Transverse colon (tissue), 4 donors: ENCODE data around the gene CMTR1. TPM values are rescaled to one million over a fixed set of nuclear protein-coding genes. Genes with fewer than 3 reads are reported as not detected.

ENCODE experiments used
- DNase-seq: peaks from one replicate; pipeline ENCODE4 v3.0.0-alpha.2; 2019
- H3K27ac ChIP-seq, 4 donors: fragments of 200-600 bp; sonication (generic); 2 replicates each; pipeline ENCODE4 v1.5.1; 2016 to 2018; ENCODE audit warnings: inconsistent platforms in 4 of 4
- H3K27me3 ChIP-seq: fragments of 200-600 bp; sonication (generic); 2 replicates; pipeline ENCODE4 v1.5.1; 2017; ENCODE audit warnings: inconsistent platforms
- H3K36me3 ChIP-seq, 4 donors: fragments of 200-600 bp; sonication (generic); 2 replicates each; pipeline ENCODE4 v1.5.1; 2017 to 2019; ENCODE audit warnings: inconsistent platforms in 4 of 4
- H3K4me1 ChIP-seq, 4 donors: fragments of 200-600 bp; sonication (generic); 2 replicates each; pipeline ENCODE4 v1.5.1; 2017 to 2020; ENCODE audit warnings: inconsistent platforms in 4 of 4
- H3K4me3 ChIP-seq, 4 donors: fragments of 200-600 bp; sonication (generic); 1 replicate in 1 of 4; 2 replicates in 3 of 4; pipeline versions ENCODE4 v1.5.1 to v1.6.1; 2017 to 2019; ENCODE audit warnings: inconsistent platforms in 4 of 4
- H3K9me3 ChIP-seq, 2 donors: fragments of 200-600 bp; sonication (generic); 2 replicates each; pipeline ENCODE4 v1.5.1; 2017 to 2019; ENCODE audit warnings: inconsistent platforms in 2 of 2
- CTCF ChIP-seq, 5 experiments: fragments of 200-600 bp in 3 of 5; fragments of 450-650 bp in 2 of 5; sonication (generic) in 3 of 5; IDR thresholded peaks; 1 replicate in 2 of 5; 2 replicates in 3 of 5; pipeline ENCODE4 v1.5.1; 2016 to 2017; ENCODE audit warnings: antibody characterized with exemption in 5 of 5, inconsistent platforms in 3 of 5, mild to moderate bottlenecking in 2 of 5, moderate library complexity in 1 of 5
- EP300 ChIP-seq: sonication (generic); formaldehyde crosslinking; IDR thresholded peaks from one replicate; pipeline ENCODE4 v1.6.1; 2017; ENCODE audit warnings: antibody characterized with exemption, low read depth
- POLR2A ChIP-seq: fragments of 450-650 bp; IDR thresholded peaks from one replicate; pipeline ENCODE4 v1.6.1; 2016; ENCODE audit warnings: antibody characterized with exemption, mild to moderate bottlenecking, moderate library complexity
- POLR2AphosphoS5 ChIP-seq, 3 donors: sonication (generic); formaldehyde crosslinking; IDR thresholded peaks; one replicate each; pipeline ENCODE4 v1.6.1; 2016; ENCODE audit warnings: antibody characterized with exemption in 3 of 3
- WGBS, 2 donors: methylation state at CpG; one replicate each; pipeline ENCODE4 v1.1.5; 2018; ENCODE audit warnings: low coverage in 1 of 2; 5-methylcytosine and 5-hydroxymethylcytosine counted together
- in situ Hi-C, 4 donors: fragments of 200-750 bp; cut with MboI; loops; one replicate each; pipeline versions ENCODE4 v1.15.0 to v1.15.1; 2017; ENCODE audit warnings: low sequenced_read_pairs in 3 of 4, low pct_ligation_motif_present in 1 of 4, low pct_unique_long_range_greater_than_20kb in 1 of 4
- intact Hi-C: fragments of 100-400 bp; cut with DNase I; formaldehyde crosslinking; loops from one replicate; pipeline ENCODE4 v1.15.1; 2023; ENCODE audit warnings: low total_unique reads
- total RNA-seq, 4 donors: library from RNA; depleted of rRNA; stranded (reverse); fragments of >200 nt; gene quantifications; one replicate each; pipeline ENCODE4 v1.1.0, GENCODE V29; 2016

Gene CMTR1
- total RNA-seq, 4 donors from 2014 or later, result 16.5 to 40.6 (median 24.9) TPM

GRCh38 chr6:37501632-37502491, 68.8 kb downstream of the CMTR1 start:
- Histone ChIP-seq H3K4me3 (no peak overlapping the region), H3K36me3 (no peaks in the 10 kb centered on the region), H3K4me1 (peaks cover 0 to 7% (median 0%) of the 10 kb centered on the region in 4 donors), H3K9me3 (no peaks in the 10 kb centered on the region), H3K27me3 (no peaks in the 10 kb centered on the region), H3K27ac (peak overlapping the region; percentile 16 to 58 (median 47))
- in situ Hi-C loops (no loop called here), intact Hi-C loops (no loop called here)
- DNase-seq, result no peak
- WGBS, 2 donors, result 48 to 60% methylated on average over 3 to 10 of the region's 10 CpGs
- TF ChIP-seq POLR2A (no peak), POLR2AphosphoS5 (IDR thresholded peaks at IDR 0.05) (no peak)

DNA sequence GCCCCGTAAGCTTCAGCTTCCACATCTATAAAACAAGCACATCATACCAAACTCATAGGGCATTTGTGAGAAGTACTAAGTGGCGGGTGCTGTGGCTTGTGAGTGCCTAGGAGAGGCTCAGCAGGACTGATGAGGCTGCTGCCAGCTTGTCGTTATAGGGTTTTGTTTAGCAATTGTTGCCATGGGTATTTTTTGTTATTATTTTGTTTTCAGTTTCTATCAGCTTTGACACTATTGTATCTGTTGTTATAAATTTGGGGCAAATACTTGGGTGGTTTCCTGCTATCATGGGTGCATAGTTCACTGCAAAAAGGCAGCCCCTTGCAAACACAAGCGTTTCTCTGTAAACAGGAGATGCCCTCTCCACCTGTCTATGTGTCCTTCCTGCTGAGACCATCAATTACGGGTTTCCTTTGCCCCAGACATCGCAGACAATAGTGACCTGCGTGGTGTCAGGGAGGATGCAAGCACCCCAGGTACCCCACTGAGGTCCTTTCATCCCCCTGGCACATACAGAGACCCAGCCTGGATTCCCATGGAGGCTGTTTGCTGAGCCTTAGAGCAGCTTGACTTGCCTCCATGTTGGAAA, 69.8 kb downstream of the CMTR1 start:
- Histone ChIP-seq H3K27ac (peak overlapping the region; percentile 16 to 58 (median 47)), H3K4me3 (no peak overlapping the region), H3K27me3 (no peaks in the 10 kb centered on the region), H3K4me1 (peaks cover 0 to 7% (median 0%) of the 10 kb centered on the region in 4 donors), H3K9me3 (no peaks in the 10 kb centered on the region), H3K36me3 (no peaks in the 10 kb centered on the region)
- intact Hi-C loops, result no loop called here
- DNase-seq, result no peak
- TF ChIP-seq POLR2AphosphoS5 (IDR thresholded peaks at IDR 0.05) (no peak), EP300 (no peak), POLR2A (no peak), CTCF (IDR thresholded peaks at IDR 0.05) (no peak)
- WGBS, 2 donors, result 57 to 73% methylated on average over 2 to 7 of the region's 7 CpGs
- in situ Hi-C loops, result no loop called here

GRCh38 chr6:37503309-37503965, 70.4 kb downstream of the CMTR1 start:
- DNase-seq, result no peak
- H3K27me3 ChIP-seq, result no peaks in the 10 kb centered on the region
- no peak overlapping the region for H3K4me3 ChIP-seq
- peak overlapping the region in 3 of 4 donors; percentile 15 to 51 (median 46) for H3K27ac ChIP-seq
- peaks cover 0 to 7% (median 0%) of the 10 kb centered on the region in 4 donors for H3K4me1 ChIP-seq
- TF ChIP-seq EP300 (no peak), POLR2AphosphoS5 (IDR thresholded peaks at IDR 0.05) (no peak), CTCF (IDR thresholded peaks at IDR 0.05) (no peak), POLR2A (no peak)
- no peaks in the 10 kb centered on the region for H3K9me3 ChIP-seq
- H3K36me3 ChIP-seq, result no peaks in the 10 kb centered on the region
- whole genome bisulfite sequencing, 2 donors, result 46 to 66% methylated on average over 6 to 7 of the region's 7 CpGs
- intact Hi-C loops, result no loop called here
- in situ Hi-C loops, result no loop called here

DNA sequence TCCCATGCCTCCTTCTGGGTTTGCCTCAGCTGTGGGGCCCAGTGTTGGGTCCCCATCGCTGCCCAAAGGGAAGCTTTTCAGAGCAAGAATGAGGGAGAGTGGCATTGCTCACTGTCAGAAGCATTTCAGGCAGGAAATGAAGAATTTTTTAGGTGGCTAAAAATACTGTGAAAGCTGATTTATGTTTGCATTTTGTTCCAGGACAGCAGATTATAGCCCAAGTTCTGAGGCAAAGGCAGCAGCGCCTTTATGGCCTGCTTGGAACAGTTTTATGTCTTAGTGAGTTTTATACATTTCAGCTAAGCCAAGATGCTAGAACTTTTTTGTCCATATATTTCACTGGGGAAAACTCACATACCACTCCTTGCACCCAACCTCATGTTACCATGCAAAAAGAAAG, 71.0 kb downstream of the CMTR1 start:
- Histone ChIP-seq H3K27ac (no peak overlapping the region), H3K27me3 (no peaks in the 10 kb centered on the region), H3K36me3 (no peaks in the 10 kb centered on the region), H3K4me1 (peaks cover 0 to 3% (median 0%) of the 10 kb centered on the region in 4 donors), H3K4me3 (no peak overlapping the region), H3K9me3 (no peaks in the 10 kb centered on the region)
- no peak for DNase-seq
- WGBS, 2 donors, result 49 to 67% methylated on average over 1 to 2 of the region's 2 CpGs
- TF ChIP-seq POLR2A (no peak), CTCF (IDR thresholded peaks at IDR 0.05) (no peak), EP300 (no peak), POLR2AphosphoS5 (IDR thresholded peaks at IDR 0.05) (no peak)
- in situ Hi-C loops (no loop called here), intact Hi-C loops (no loop called here)
